HFFc6 (cell line): ENCODE data around the gene IFNLR1. TPM values are rescaled to one million over a fixed set of nuclear protein-coding genes. Genes with fewer than 3 reads are reported as not detected.
A peak's percentile ranks its signal among the peaks of the same experiment; 100 is the strongest.

Source experiments
- DNase-seq: peaks from one replicate; pipeline ENCODE4 v3.0.0-alpha.2; 2018
- H3K27ac Mint-ChIP-seq: 2 replicates; pipeline ENCODE4 v1.8.0; 2020; ENCODE audit warnings: mild to moderate bottlenecking, mixed read lengths
- H3K27me3 Mint-ChIP-seq: 2 replicates; pipeline ENCODE4 v1.8.0; 2021; ENCODE audit warnings: mild to moderate bottlenecking, moderate library complexity, mixed read lengths; ENCODE audit not compliant: insufficient read depth
- H3K36me3 Mint-ChIP-seq: 2 replicates; pipeline ENCODE4 v1.8.0; 2021; ENCODE audit warnings: low read depth, mixed read lengths
- H3K4me1 Mint-ChIP-seq: 2 replicates; pipeline ENCODE4 v1.8.0; 2020; ENCODE audit warnings: low read depth, mixed read lengths
- H3K4me3 Mint-ChIP-seq: 2 replicates; pipeline ENCODE4 v1.8.0; 2020; ENCODE audit warnings: mild to moderate bottlenecking, moderate library complexity, mixed read lengths
- H3K9me3 Mint-ChIP-seq: 2 replicates; pipeline ENCODE4 v1.8.0; 2020; ENCODE audit warnings: mild to moderate bottlenecking, mixed read lengths
- CTCF ChIP-seq: fragments of 200-600 bp; sonication (generic); IDR thresholded peaks from 2 replicates; pipeline ENCODE4 v1.5.0; 2021; ENCODE audit warnings: antibody characterized with exemption, mild to moderate bottlenecking
- total RNA-seq, 6 experiments: library from RNA; stranded (reverse); fragmentation: NEBNext Ultra II Directional; extraction: Animal tissue kit (Norgen Biotek cat#: 25700); gene quantifications; 2 replicates in 1 of 6; 3 replicates in 5 of 6; pipeline ENCODE4 v1.2.3, GENCODE V29; 2021

The IFNLR1 gene
- total RNA-seq, 6 experiments from 2014 or later: not detected

GRCh38 chr1:24154215-24154614 is 32.9 kb downstream of the IFNLR1 start:
- TF ChIP-seq CTCF: no peak
- Mint-ChIP-seq H3K9me3 (no peaks in the 10 kb centered on the region), H3K27ac (no peak overlapping the region), H3K4me1 (peaks cover 14% of the 10 kb centered on the region), H3K27me3 (peaks cover 58% of the 10 kb centered on the region), H3K4me3 (no peak overlapping the region), H3K36me3 (no peaks in the 10 kb centered on the region)
- DNase-seq: no peak

- no peak for DNase-seq
- Mint-ChIP-seq H3K4me3 (no peak overlapping the region), H3K27me3 (peaks cover 51% of the 10 kb centered on the region), H3K36me3 (no peaks in the 10 kb centered on the region), H3K27ac (no peak overlapping the region), H3K4me1 (peaks cover 14% of the 10 kb centered on the region), H3K9me3 (no peaks in the 10 kb centered on the region)
- TF ChIP-seq CTCF: no peak
Measured at GRCh38 chr1:24152631-24153494, 34.2 kb downstream of the IFNLR1 start.

DNA sequence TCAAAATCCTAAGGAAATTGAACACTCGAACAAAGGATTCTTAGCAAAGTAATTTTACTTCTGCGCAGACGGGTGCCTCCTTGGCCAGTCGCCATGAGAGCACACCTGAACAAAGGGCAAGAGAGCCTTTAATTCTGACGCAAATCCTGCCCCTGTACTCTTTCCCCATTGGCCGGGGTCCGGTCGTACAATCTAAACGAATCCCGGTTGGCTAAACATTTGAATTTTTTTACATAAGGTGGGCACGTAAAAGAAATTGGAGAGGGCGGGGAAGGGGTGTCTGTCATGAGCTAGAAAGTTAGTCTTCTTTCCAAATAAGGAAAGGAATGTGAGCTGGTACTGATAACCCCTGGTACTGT is 35.9 kb downstream of the IFNLR1 start:
- DNase-seq: no peak
- Mint-ChIP-seq H3K4me3 (no peak overlapping the region), H3K36me3 (no peaks in the 10 kb centered on the region), H3K4me1 (peaks cover 14% of the 10 kb centered on the region), H3K9me3 (no peaks in the 10 kb centered on the region), H3K27ac (no peak overlapping the region), H3K27me3 (peaks cover 60% of the 10 kb centered on the region)
- no peak for TF ChIP-seq CTCF

DNA sequence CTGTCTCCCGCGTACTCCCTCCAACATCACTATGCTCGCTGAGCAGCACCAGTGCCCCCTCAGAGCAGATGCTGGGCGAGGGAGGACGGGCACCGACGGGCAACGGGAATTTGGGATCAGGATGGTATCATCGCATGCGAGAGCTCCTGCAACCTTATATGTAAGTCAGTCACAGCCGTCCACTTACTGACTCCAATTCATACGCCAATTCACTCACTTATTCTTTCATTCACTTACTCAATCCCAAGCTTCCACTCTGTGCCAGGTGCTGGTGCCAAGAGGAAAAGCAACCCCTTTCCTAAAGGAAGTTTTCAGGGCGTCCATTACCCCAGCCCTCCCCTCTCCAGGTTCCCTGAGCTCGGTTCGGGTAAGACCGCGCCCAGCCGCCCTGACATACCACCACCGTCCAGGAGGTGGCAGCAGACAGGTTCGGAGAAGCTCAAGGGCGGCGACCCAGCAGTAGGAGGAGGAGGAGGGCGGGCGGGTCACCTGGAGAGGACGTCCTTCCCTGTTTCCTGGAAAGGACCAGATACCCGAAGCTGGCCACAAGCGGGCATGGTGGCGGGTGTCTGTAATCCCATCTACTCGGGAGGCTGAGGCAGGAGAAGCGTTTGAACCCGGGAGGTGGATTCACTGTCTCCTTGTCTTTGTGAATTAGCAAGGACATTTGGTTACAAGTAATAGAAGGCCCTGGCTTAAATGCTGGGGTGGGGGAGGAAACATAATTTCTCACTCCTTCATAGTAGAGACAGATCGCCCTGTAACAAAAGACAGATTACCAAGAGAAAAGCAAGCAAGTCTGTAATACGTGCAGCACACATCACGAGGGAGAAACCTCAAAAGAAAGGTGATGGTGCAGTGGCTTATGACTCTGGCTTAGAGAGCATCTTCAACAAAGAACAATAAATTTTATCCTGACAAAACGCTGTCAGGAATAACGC is 36.6 kb downstream of the IFNLR1 start:
- H3K27me3 Mint-ChIP-seq: peaks cover 66% of the 10 kb centered on the region
- no peaks in the 10 kb centered on the region for H3K36me3 Mint-ChIP-seq
- TF ChIP-seq CTCF: peak; percentile 94
- DNase-seq: peak; percentile 66
- no peak overlapping the region; the same call in 1 of the 2 replicates for H3K27ac Mint-ChIP-seq
- H3K4me1 Mint-ChIP-seq: peaks cover 14% of the 10 kb centered on the region
- peak overlapping the region; percentile 77 for H3K4me3 Mint-ChIP-seq
- no peaks in the 10 kb centered on the region for H3K9me3 Mint-ChIP-seq

GRCh38 chr1:24149866-24150233 is 37.2 kb downstream of the IFNLR1 start:
- H3K9me3 Mint-ChIP-seq: no peaks in the 10 kb centered on the region
- DNase-seq: peak; percentile 73
- TF ChIP-seq CTCF: no peak

More at GRCh38 chr1:24149866-24150233, 37.2 kb downstream of the IFNLR1 start:
- Mint-ChIP-seq H3K4me1 (peaks cover 14% of the 10 kb centered on the region), H3K36me3 (no peaks in the 10 kb centered on the region), H3K4me3 (peak overlapping the region; percentile 77; the same call in 1 of the 2 replicates), H3K27me3 (peaks cover 64% of the 10 kb centered on the region), H3K27ac (no peak overlapping the region)
